ENCODE data around the gene HEMK1. TPM values are rescaled to one million over a fixed set of nuclear protein-coding genes. Genes with fewer than 3 reads are reported as not detected.

HEMK1 gene
- total and polyA plus RNA-seq, 2 of the 4 experiments (the other 2 are of a cell fraction) = 17.2 to 20.8 TPM

- Histone ChIP-seq H2BK5ac (ENCODE audit: low read depth, low read length, poor library complexity, severe bottlenecking) (no peak overlapping the region), H4K91ac (ENCODE audit: insufficient read depth, low read depth, low read length) (no peak overlapping the region), H3K9me1 (ENCODE audit: insufficient read depth, low read length) (peaks cover 24% of the 10 kb centered on the region), H3K9me3 (ENCODE audit: control insufficient read depth, insufficient read depth, low read length) (no peaks in the 10 kb centered on the region), H3K36me3 (ENCODE audit: control insufficient read depth, insufficient read depth, low read length) (peaks cover 28% of the 10 kb centered on the region; the same call in 1 of the 2 replicates), H2AK5ac (ENCODE audit: low read depth, low read length) (no peak overlapping the region), H3K4me2 (ENCODE audit: low read depth, low read length) (no peak overlapping the region), H2AK9ac (replicated peaks; ENCODE audit: low read depth, low read length, poor library complexity) (peak overlapping the region; percentile 53), H3K4me1 (ENCODE audit: control insufficient read depth, insufficient read depth, low read length) (peaks cover 22% of the 10 kb centered on the region), H3K79me1 (ENCODE audit: low read depth in 1 of 2, low read length in 2 of 2) (peaks cover 0 to 4% of the 10 kb centered on the region in 2 experiments; a peak in 1 of 4 replicates), H2BK15ac (ENCODE audit: low read depth, low read length) (no peak overlapping the region), H4K20me1 (ENCODE audit: insufficient read depth, low read length) (no peaks in the 10 kb centered on the region), H2AFZ (replicated peaks; ENCODE audit: low read length, poor library complexity) (peak overlapping the region; percentile 50), H2BK120ac (ENCODE audit: low read depth, low read length) (no peak overlapping the region), H4K8ac (ENCODE audit: low read depth in 2 of 2, low read length in 2 of 2) (no peak overlapping the region), H3K4ac (ENCODE audit: low read depth, low read length) (no peak overlapping the region), H3K23ac (ENCODE audit: low read depth, low read length) (peak overlapping the region; percentile 26; the same call in 1 of the 2 replicates), H3K27me3 (ENCODE audit: control insufficient read depth, insufficient read depth, low read length) (no peaks in the 10 kb centered on the region), H3K56ac (ENCODE audit: extremely low read depth, insufficient read depth, low read length) (no peak overlapping the region), H4K5ac (ENCODE audit: low read depth, low read length) (no peak overlapping the region), H3K27ac (ENCODE audit: insufficient read depth, low read length) (no peak overlapping the region), H3K14ac (replicated peaks; ENCODE audit: low read depth, low read length) (no peak overlapping the region), H3K4me3 (ENCODE audit: insufficient read depth, low read depth, low read length) (no peak overlapping the region), H3K9ac (ENCODE audit: low read depth, low read length) (no peak overlapping the region), H2BK20ac (ENCODE audit: low read depth, low read length) (peak overlapping the region; percentile 36; the same call in 1 of the 2 replicates), H3K18ac (ENCODE audit: low read depth, low read length) (no peak overlapping the region)
- 100% methylated on average over 1 of the region's 4 CpGs; no CpG with 5 or more reads in 1 of the 2 experiments for WGBS, 2 experiments (ENCODE audit: extremely low coverage in 2 of 2, insufficient read length in 1 of 2)
- DNase-seq (no peak), ATAC-seq (ENCODE audit: low read depth) (no peak)
- in situ Hi-C loops (cut with MboI; ENCODE audit: low sequenced_read_pairs) (loop anchor here (25.0 kb wide), 1 partner anchor 1084 kb away; no protein-coding TSS in a partner anchor), dilution Hi-C loops (cut with HindIII; ENCODE audit: low sequenced_read_pairs, unreplicated experiment) (no loop called here), intact Hi-C loops (cut with micrococcal nuclease) (no loop called here)
- TF ChIP-seq CHD1 (IDR thresholded peaks at IDR 0.05; ENCODE audit: low read depth, low read length) = no peak
- TF ChIP-seq RCOR1 (IDR thresholded peaks at IDR 0.05; ENCODE audit: insufficient replicate concordance, low read length) = no peak
- no peak for TF ChIP-seq NFE2L2 (IDR thresholded peaks at IDR 0.05; ENCODE audit: low read depth, low read length)
- TF ChIP-seq MXI1 (IDR thresholded peaks at IDR 0.05; ENCODE audit: borderline replicate concordance, low read depth, low read length) = no peak
- no peak for TF ChIP-seq POLR2A (IDR thresholded peaks at IDR 0.05; ENCODE audit: low read depth, low read length)
- no peak for TF ChIP-seq RFX5 (IDR thresholded peaks at IDR 0.05; ENCODE audit: low read depth, low read length)
- no peak for TF ChIP-seq CTCF (conservative IDR thresholded peaks at IDR 0.05; ENCODE audit: low read depth, low read length)
- TF ChIP-seq BHLHE40 (IDR thresholded peaks at IDR 0.05; ENCODE audit: low read depth, low read length) = no peak
- CTCF ChIA-PET = no interaction called here
- POLR2A ChIA-PET (ENCODE audit: unreplicated experiment) = no interaction called here
- no TSS peak for BruUV-seq (replicated peaks)
These were observed 34.2 kb downstream of the HEMK1 start for GRCh38 chr3:50603261-50604109.
